GM19035 (cell line): ENCODE results near the gene SLC24A4.
"Not testable (repeated sequence)": the region's sequence is repeated elsewhere in the genome, so short reads cannot be mapped to it uniquely, and the experiment has no call there.

ENCODE experiments used
- ATAC-seq: cut with Tn5 transposase; IDR thresholded peaks from one replicate; pipeline ENCODE4 v1.9.1; 2021; ENCODE audit not compliant: unreplicated experiment

SLC24A4 gene

GRCh38 chr14:92515546-92516343, 192.8 kb downstream of the SLC24A4 start:
- ATAC-seq: no peak

DNA sequence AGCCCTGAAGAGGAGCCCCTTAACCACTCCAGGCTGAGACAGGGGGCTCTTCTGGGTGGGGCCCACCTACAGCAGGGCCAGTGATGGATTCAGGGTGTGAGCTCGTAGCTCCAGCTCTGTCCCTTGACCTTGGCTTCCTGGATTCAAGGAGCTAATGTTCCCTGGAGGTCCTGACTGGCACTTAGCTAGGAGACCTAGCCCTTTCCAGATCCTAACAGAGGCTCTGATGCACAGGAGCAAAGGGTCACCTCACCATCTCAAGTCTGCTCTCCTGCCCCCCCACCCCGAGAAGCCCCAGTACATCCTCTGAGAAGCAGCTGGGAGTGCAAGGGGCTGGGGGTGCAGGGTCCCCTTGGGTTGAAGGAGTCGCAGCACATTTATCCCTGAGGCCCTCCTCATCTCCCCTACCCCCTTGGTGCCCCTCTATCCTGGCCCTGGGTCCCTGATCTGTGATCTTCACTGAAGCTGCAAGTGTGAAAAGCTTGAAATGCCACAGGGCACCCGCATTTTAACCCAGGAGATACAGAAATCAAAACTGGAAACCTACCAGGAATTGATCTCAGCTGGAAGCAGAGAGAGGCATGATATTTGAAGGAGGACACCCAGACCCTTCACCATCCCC, 193.5 kb downstream of the SLC24A4 start:
- ATAC-seq: no peak

DNA sequence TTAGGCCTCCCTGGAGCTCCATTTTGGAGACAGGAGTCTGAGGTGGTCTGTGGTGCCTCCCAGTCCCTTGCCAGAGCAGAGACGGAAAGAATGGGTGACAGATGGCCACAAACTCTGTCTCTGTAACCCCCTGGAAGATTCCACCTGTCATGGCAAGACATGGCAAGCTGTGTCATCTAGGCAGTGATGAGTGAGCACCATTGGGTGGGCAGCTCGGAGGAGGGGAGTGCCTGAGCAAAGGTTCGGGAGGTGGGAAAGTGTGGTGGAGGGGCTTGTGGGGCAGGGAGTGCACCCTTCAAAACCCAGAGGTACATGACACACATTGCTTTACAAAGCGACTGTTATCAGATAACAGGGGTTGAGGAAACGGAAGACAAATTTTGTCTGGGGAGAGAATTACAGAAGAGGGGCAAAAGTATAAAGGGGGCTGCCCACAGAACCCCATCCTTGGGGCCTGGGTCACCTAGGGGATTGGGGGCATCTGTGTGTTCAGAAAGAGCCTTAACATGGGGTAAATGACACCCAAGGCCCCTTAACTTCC, 194.1 kb downstream of the SLC24A4 start:
- ATAC-seq: no peak

GRCh38 chr14:92517761-92518160, 194.8 kb downstream of the SLC24A4 start:
- no peak for ATAC-seq

DNA sequence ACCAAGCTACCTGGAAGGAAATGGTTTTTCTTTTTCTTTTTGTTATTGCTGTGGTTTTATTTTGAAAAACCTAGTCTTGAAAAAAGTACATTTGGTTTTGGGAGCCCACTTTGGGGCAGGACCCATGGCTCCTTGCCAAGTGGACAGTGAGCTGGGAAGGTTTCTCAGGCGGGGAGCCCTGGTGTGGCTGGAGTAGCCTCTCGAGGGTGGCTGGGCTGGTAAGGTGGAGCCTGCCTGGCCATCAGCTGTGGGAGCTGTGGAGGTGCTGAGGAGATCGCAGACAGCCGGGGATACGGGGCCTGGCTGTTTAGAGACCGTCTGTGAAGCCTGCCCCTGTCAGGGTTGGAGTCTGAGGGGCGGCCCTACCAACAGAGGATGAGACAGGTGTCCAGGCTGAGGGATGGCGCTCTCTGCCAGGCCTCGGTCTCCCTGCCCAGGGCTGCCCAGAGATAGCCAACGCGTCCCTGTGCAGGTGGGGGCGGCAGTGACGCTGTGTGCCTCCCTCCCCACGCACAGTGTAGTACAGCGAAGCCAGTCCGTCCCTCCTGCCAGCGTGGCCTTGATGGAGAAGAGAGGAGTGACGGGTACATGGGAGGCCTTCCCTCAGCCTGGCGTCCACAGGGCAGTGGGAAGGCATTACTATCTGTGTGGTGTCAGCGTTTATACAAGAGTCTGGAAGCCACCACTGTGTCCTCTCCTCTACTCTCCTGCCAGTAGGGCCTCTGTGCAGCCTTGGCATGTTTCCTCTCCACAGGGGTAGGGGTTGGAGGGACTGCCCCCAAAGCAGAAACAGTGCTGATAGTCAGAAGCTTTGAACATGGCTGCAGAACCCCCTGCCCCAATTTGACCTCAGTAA, 196.5 kb downstream of the SLC24A4 start:
- ATAC-seq: peak; percentile 20

DNA sequence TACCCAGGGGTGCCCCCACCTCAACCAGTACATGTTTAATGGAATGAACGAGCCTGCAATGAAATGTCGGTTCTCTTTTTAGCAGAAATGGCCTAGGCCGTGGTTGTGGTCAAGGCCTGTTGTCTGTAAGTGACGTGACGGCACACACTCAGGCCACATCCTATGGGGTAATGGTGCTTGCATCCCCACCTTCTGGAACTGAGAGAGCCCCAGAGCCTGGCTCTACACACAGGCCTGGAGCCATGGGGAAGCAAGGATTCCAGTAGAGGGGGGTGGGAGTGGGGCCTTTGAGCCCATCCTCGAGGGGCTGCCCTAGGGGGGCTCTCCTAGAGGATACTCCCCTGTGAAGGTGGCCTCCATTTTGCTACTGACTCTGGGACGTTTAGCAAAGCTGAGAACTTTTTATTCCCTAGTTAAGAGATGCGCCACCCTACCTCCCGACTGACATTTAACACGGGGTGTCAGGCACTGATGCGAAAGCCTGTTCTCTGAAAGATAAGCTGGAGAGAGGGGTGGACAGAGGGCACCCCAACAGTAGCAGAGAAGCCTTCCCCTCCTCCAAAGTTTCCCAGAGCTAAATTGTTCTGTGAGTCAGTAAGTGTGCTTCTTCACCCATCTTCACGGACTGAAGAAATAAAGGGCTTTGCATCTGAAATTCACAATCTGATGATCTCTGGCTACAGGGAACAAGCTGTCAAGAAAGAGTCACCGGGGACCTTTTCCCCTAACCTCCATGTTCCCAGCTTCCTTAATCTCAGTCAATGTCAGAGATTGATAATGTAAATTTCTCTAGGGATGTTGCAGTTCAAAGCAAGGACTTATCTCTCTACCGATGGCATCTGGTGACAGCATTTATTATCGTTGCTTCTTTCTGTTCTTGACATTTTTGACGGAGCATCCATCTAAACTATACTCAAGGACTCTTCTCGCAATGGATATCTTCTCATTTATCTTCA, 197.4 kb downstream of the SLC24A4 start:
- peak; percentile 58 for ATAC-seq

- no peak for ATAC-seq
Measured at GRCh38 chr14:92521058-92521415, 198.1 kb downstream of the SLC24A4 start.

- no peak for ATAC-seq
Measured at GRCh38 chr14:92523752-92524151, 200.8 kb downstream of the SLC24A4 start.

- no peak for ATAC-seq
Measured at GRCh38 chr14:92524602-92525185, 201.7 kb downstream of the SLC24A4 start.

- no peak for ATAC-seq
Measured at GRCh38 chr14:92525322-92526095, 202.5 kb downstream of the SLC24A4 start.

- ATAC-seq: no peak
Measured at GRCh38 chr14:92527721-92528120, 204.8 kb downstream of the SLC24A4 start.

- ATAC-seq: no peak
Measured at GRCh38 chr14:92528486-92529100, 205.6 kb downstream of the SLC24A4 start.

GRCh38 chr14:92529903-92530302, 206.9 kb downstream of the SLC24A4 start:
- ATAC-seq: no peak

GRCh38 chr14:92531106-92531873, 208.3 kb downstream of the SLC24A4 start:
- no peak for ATAC-seq

GRCh38 chr14:92532490-92533163, 209.7 kb downstream of the SLC24A4 start:
- ATAC-seq: no peak

DNA sequence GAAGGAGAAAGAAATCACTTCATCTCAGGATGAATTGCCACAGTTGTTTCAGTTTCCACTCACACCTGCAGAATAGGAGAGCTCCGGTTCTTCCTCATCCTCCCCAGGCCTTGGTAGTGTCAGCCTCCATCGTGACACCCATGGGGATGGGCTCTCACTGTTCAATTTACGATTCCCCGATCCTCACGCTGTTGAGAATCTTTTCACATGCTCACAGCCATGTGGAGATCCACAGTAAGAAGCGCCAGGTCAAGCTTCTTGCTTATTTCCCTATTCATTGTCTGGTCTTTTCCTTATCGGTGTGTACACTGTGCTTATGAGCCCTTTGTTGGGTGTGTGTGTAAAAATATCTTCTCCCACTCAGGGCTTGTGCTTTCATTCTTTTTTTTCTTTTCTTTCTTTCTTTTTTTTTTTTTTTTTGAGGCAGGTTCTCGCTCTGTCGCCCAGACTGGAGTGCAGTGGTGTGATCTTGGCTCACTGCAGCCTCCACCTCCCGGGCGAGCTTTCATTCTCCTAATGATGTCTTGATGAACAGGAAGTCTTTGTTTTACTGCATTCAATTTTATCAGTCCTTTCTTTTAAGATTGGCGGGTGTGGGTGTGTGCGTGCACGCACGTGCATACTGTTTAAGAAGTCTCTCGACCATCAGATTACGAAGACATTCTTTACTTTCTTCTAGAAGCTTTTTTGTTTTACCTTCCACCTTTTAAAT, 212.1 kb downstream of the SLC24A4 start:
- ATAC-seq: no peak

GRCh38 chr14:92536231-92536630, 213.3 kb downstream of the SLC24A4 start:
- ATAC-seq: not testable (repeated sequence)
